ENCODE results near the gene ATXN10. TPM values are rescaled to one million over a fixed set of nuclear protein-coding genes. Genes with fewer than 3 reads are reported as not detected.

ATXN10 gene
- total and polyA plus RNA-seq, 2 of the 8 experiments (the other 6 are each of a cell fraction or from before 2014, with no cell fraction given) = 134 to 210 TPM

DNA sequence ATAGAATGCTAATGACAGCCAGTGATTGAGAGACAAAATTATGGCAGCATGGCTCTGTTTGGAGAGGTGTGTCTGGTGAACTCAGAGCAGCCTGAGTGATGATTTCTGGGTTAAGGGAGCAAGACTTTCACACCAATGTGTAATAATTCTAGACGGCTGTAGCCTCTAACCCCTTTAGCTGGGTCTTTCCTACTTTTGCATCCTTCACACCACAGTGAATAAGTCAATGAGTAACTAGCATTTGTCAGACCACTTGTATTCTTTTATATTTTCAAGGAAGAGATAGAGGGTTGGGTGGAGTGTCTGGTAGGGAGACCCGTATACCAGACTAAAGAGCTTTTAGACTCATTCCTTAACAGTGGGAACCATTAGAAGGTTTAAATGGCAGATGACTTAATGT is 50.4 kb downstream of the ATXN10 start:
- H2BK12ac ChIP-seq (ENCODE audit: low read depth, low read length) = no peak overlapping the region
- H3K23me2 ChIP-seq (ENCODE audit: low read depth, low read length) = no peaks in the 10 kb centered on the region
- no peak overlapping the region for H3K27ac ChIP-seq (ENCODE audit: low read depth, low read length)
- H3K79me2 ChIP-seq (ENCODE audit: control insufficient read depth in 1 of 2, insufficient read depth in 2 of 2, low read length in 2 of 2) = peaks cover 0 to 43% of the 10 kb centered on the region in 2 experiments; a peak in 3 of 4 replicates
- H3K4me2 ChIP-seq (ENCODE audit: insufficient read depth in 1 of 2, low read depth in 2 of 2, low read length in 2 of 2) = no peak overlapping the region
- H3K27me3 ChIP-seq (replicated peaks in 1 of 4; ENCODE audit: control insufficient read depth in 3 of 4, extremely low read depth in 1 of 4, insufficient read depth in 3 of 4, low read length in 3 of 4) = no peaks in the 10 kb centered on the region
- H2BK15ac ChIP-seq (ENCODE audit: low read length) = no peak overlapping the region
- no peak overlapping the region for H3K56ac ChIP-seq (replicated peaks; ENCODE audit: insufficient read length, low read depth, low read length)
- ChIA-PET CTCF (ENCODE audit: partially characterized antibody) (interaction anchor here (1.2 kb wide), 1 partner anchor 141 kb away, joined by 3 read pairs; no protein-coding TSS in a partner anchor), POLR2A (ENCODE audit: partially characterized antibody) (interaction anchor here (1.0 kb wide), 1 partner anchor 23 kb away, joined by 3 read pairs; no protein-coding TSS in a partner anchor)
- WGBS, 2 experiments (ENCODE audit: extremely low coverage in 1 of 2, insufficient coverage in 1 of 2, insufficient read length in 1 of 2, insufficient replicate concordance in 2 of 2, low coverage in 1 of 2, low lambda C conversion rate in 2 of 2, missing lambda C conversion rate in 1 of 2) = 91% methylated on average over 2 of the region's 2 CpGs; no CpG with 5 or more reads in 1 of the 2 experiments
- no peak overlapping the region for H4K8ac ChIP-seq (ENCODE audit: extremely low read depth, insufficient read depth, low read length)
- no peak overlapping the region for H3K14ac ChIP-seq (ENCODE audit: insufficient read length)
- DNase-seq (ENCODE audit: low read depth in 1 of 2, low spot score in 2 of 2) (no peak), FAIRE-seq (no peak)
- H2BK20ac ChIP-seq (ENCODE audit: low read length) = no peak overlapping the region
- H3K23ac ChIP-seq (ENCODE audit: insufficient read length) = no peak overlapping the region
- H2BK5ac ChIP-seq (ENCODE audit: low read depth, low read length) = no peak overlapping the region
- no peak overlapping the region for H3K4ac ChIP-seq (replicated peaks; ENCODE audit: insufficient read length, low read depth, low read length)
- H2AFZ ChIP-seq (ENCODE audit: low read length) = no peak overlapping the region
- no peaks in the 10 kb centered on the region for H3K9me3 ChIP-seq (ENCODE audit: insufficient read depth in 2 of 2, low read depth in 1 of 2, low read length in 1 of 2)
- no peak overlapping the region for H3K4me3 ChIP-seq (ENCODE audit: extremely low read depth in 1 of 4, insufficient read depth in 2 of 4, low read depth in 3 of 4, low read length in 4 of 4)
- H4K91ac ChIP-seq (replicated peaks; ENCODE audit: insufficient read length, low read length) = no peak overlapping the region
- H4K20me1 ChIP-seq (replicated peaks in 1 of 2; ENCODE audit: control insufficient read depth in 1 of 2, insufficient read depth in 2 of 2, low read length in 2 of 2) = peaks cover 7% of the 10 kb centered on the region in 2 experiments
- no peak overlapping the region for H2AK5ac ChIP-seq (ENCODE audit: low read depth, low read length)
- peaks cover 2 to 25% (median 11%) of the 10 kb centered on the region in 4 experiments; a peak in 6 of 8 replicates for H3K36me3 ChIP-seq (ENCODE audit: control insufficient read depth in 2 of 4, insufficient read depth in 4 of 4, low read length in 3 of 4)
- no peak overlapping the region for H3K9ac ChIP-seq (replicated peaks in 1 of 4; ENCODE audit: extremely low read depth in 1 of 4, low read depth in 3 of 4, low read length in 3 of 4)
- H3K79me1 ChIP-seq (ENCODE audit: low read depth, low read length) = peaks cover 5% of the 10 kb centered on the region
- H4K5ac ChIP-seq (ENCODE audit: insufficient read length, low read depth, low read length) = no peak overlapping the region
- no peak overlapping the region for H2BK120ac ChIP-seq (replicated peaks; ENCODE audit: low read depth, low read length)
- no peak overlapping the region for H3K18ac ChIP-seq (ENCODE audit: extremely low read depth, low read length)
- H3K4me1 ChIP-seq (replicated peaks in 1 of 4; ENCODE audit: control insufficient read depth in 3 of 4, insufficient read depth in 4 of 4, low read length in 3 of 4) = no peaks in the 10 kb centered on the region

Measured in H1 (cell line).